HL-60 (cell line): ENCODE measurements around the gene OTOF.

ENCODE experiments used
- DNase-seq, 2 experiments: peaks; one replicate each; pipeline ENCODE4 v3.0.0-alpha.2; 2010 to 2020; ENCODE audit warnings: low read depth in 1 of 2, low spot score in 1 of 2
- H3K27ac ChIP-seq: fragments of 250-450 bp; sonication (Bioruptor Pico); replicated peaks from 2 replicates; pipeline ENCODE4 v1.5.1; 2020; ENCODE audit warnings: mild to moderate bottlenecking, moderate library complexity
- H3K27me3 ChIP-seq: fragments of 250-450 bp; sonication (Bioruptor Pico); 2 replicates; pipeline ENCODE4 v1.5.1; 2021; ENCODE audit warnings: mild to moderate bottlenecking, moderate library complexity; ENCODE audit not compliant: insufficient read depth, poor library complexity, severe bottlenecking
- H3K4me3 ChIP-seq: replicated peaks from 2 replicates; pipeline ENCODE4 v1.5.1; 2011; ENCODE audit warnings: mild to moderate bottlenecking, control low read depth, low read length; ENCODE audit not compliant: insufficient read depth
- GABPA ChIP-seq: IDR thresholded peaks from 2 replicates; pipeline ENCODE4 v1.6.1; 2012; ENCODE audit warnings: low read depth
- POLR2AphosphoS5 ChIP-seq: IDR thresholded peaks from 2 replicates; pipeline ENCODE4 v1.6.1; 2012; ENCODE audit warnings: low read depth
- REST ChIP-seq: IDR thresholded peaks from 2 replicates; pipeline ENCODE4 v1.6.1; 2012; ENCODE audit warnings: low read depth; ENCODE audit not compliant: insufficient replicate concordance
- SPI1 ChIP-seq: IDR thresholded peaks from 2 replicates; pipeline ENCODE4 v1.6.1; 2012; ENCODE audit warnings: low read depth, mild to moderate bottlenecking, borderline replicate concordance
- TF ChIP-seq, protein P1 (sequence below): IDR thresholded peaks from one replicate; pipeline ENCODE4 v1.5.1; 2011; ENCODE audit warnings: low read length, control low read depth, inconsistent platforms; ENCODE audit not compliant: insufficient read depth

OTOF gene

GRCh38 chr2:26483957-26484565 lies 6.1 kb upstream of the OTOF start:
- TF ChIP-seq SPI1 (no peak), POLR2AphosphoS5 (no peak), GABPA (no peak), REST (no peak)
- TF ChIP-seq, protein P1, sequence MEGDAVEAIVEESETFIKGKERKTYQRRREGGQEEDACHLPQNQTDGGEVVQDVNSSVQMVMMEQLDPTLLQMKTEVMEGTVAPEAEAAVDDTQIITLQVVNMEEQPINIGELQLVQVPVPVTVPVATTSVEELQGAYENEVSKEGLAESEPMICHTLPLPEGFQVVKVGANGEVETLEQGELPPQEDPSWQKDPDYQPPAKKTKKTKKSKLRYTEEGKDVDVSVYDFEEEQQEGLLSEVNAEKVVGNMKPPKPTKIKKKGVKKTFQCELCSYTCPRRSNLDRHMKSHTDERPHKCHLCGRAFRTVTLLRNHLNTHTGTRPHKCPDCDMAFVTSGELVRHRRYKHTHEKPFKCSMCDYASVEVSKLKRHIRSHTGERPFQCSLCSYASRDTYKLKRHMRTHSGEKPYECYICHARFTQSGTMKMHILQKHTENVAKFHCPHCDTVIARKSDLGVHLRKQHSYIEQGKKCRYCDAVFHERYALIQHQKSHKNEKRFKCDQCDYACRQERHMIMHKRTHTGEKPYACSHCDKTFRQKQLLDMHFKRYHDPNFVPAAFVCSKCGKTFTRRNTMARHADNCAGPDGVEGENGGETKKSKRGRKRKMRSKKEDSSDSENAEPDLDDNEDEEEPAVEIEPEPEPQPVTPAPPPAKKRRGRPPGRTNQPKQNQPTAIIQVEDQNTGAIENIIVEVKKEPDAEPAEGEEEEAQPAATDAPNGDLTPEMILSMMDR: no peak
- no peaks in the 10 kb centered on the region for H3K27me3 ChIP-seq
- DNase-seq: no peak
- no peak overlapping the region for H3K27ac ChIP-seq
- no peak overlapping the region for H3K4me3 ChIP-seq

GRCh38 chr2:26483516-26483915 lies 5.6 kb upstream of the OTOF start:
- Histone ChIP-seq H3K4me3 (no peak overlapping the region), H3K27ac (no peak overlapping the region), H3K27me3 (no peaks in the 10 kb centered on the region)
- DNase-seq: no peak
- TF ChIP-seq, protein P1: no peak
- no peak for TF ChIP-seq POLR2AphosphoS5
- TF ChIP-seq REST: no peak
- TF ChIP-seq SPI1: no peak
- TF ChIP-seq GABPA: no peak

DNA sequence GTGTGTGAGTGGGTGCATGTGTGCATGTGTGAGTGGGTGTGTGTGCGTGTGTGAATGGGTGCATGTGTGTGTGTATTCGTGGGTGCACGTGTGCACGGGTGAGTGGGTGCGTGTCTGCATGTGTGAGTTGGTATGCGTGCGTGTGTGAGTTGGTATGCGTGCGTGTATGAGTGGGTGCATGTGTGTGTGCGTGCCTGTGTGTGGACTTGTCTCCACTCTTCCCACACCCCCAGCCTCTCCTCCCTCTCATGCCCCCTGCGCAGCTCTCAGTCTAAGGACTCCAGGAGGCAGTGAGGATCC lies 5.1 kb upstream of the OTOF start:
- Histone ChIP-seq H3K4me3 (no peak overlapping the region), H3K27ac (no peak overlapping the region), H3K27me3 (no peaks in the 10 kb centered on the region)
- no peak for DNase-seq
- TF ChIP-seq REST (no peak), SPI1 (no peak), POLR2AphosphoS5 (no peak), GABPA (no peak)
- TF ChIP-seq, protein P1: no peak
